KOPT-K1 (cell line): ENCODE measurements around the gene SELENOS.
A peak's percentile ranks its signal among the peaks of the same experiment; 100 is the strongest.

ENCODE experiments used
- H3K27ac ChIP-seq: fragments of 200-600 bp; sonication (generic); 2 replicates; pipeline ENCODE4 v1.5.1; 2016; ENCODE audit warnings: antibody characterized with exemption, mild to moderate bottlenecking, low read depth, low read length; ENCODE audit not compliant: poor library complexity, severe bottlenecking
- H3K36me3 ChIP-seq: fragments of 200-600 bp; sonication (generic); 2 replicates; pipeline ENCODE4 v1.5.1; 2017; ENCODE audit warnings: antibody characterized with exemption, mild to moderate bottlenecking, low read length, moderate library complexity; ENCODE audit not compliant: insufficient read depth
- H3K9me3 ChIP-seq: fragments of 200-600 bp; sonication (generic); 2 replicates; pipeline ENCODE4 v1.5.1; 2017; ENCODE audit warnings: antibody characterized with exemption, low read length, mild to moderate bottlenecking; ENCODE audit not compliant: insufficient read depth, poor library complexity, severe bottlenecking

The SELENOS gene

GRCh38 chr15:101251830-101252820 is 25.2 kb downstream of the SELENOS start, which contains the start of gene CHSY1:
TSS of gene CHSY1 (minus strand) at chr15:101252048. CDS start at chr15:101251456, 592 bp downstream.
- Histone ChIP-seq H3K36me3 (peaks cover 12% of the 10 kb centered on the region; the same call in 1 of the 2 replicates), H3K27ac (peak within 1 kb of the TSS; percentile 67), H3K9me3 (no peaks in the 10 kb centered on the region)

- peaks cover 12% of the 10 kb centered on the region; the same call in 1 of the 2 replicates for H3K36me3 ChIP-seq
- no peaks in the 10 kb centered on the region for H3K9me3 ChIP-seq
- H3K27ac ChIP-seq: peak overlapping the region; percentile 67
Observed at GRCh38 chr15:101250873-101251829, 26.1 kb downstream of the SELENOS start.

GRCh38 chr15:101250341-101250831 is 26.9 kb downstream of the SELENOS start:
- Histone ChIP-seq H3K27ac (peak overlapping the region; percentile 61), H3K36me3 (peaks cover 12% of the 10 kb centered on the region; the same call in 1 of the 2 replicates), H3K9me3 (no peaks in the 10 kb centered on the region)

- Histone ChIP-seq H3K27ac (peak overlapping the region; percentile 4), H3K36me3 (peaks cover 12% of the 10 kb centered on the region; the same call in 1 of the 2 replicates)
Observed at GRCh38 chr15:101248274-101248673, 29.0 kb downstream of the SELENOS start.

GRCh38 chr15:101246824-101247745 is 30.2 kb downstream of the SELENOS start:
- Histone ChIP-seq H3K9me3 (no peaks in the 10 kb centered on the region), H3K36me3 (peaks cover 12% of the 10 kb centered on the region; the same call in 1 of the 2 replicates), H3K27ac (peak overlapping the region; percentile 4)

More at GRCh38 chr15:101248274-101248673, 29.0 kb downstream of the SELENOS start:
- H3K9me3 ChIP-seq: no peaks in the 10 kb centered on the region

GRCh38 chr15:101246391-101246790 is 30.9 kb downstream of the SELENOS start:
- H3K36me3 ChIP-seq: peaks cover 12% of the 10 kb centered on the region; the same call in 1 of the 2 replicates
- H3K9me3 ChIP-seq: no peaks in the 10 kb centered on the region
- peak overlapping the region; percentile 88 for H3K27ac ChIP-seq

GRCh38 chr15:101244889-101245668 is 32.2 kb downstream of the SELENOS start:
- Histone ChIP-seq H3K27ac (peak overlapping the region; percentile 88), H3K36me3 (peaks cover 12% of the 10 kb centered on the region; the same call in 1 of the 2 replicates), H3K9me3 (no peaks in the 10 kb centered on the region)

- Histone ChIP-seq H3K27ac (peak overlapping the region; percentile 88), H3K36me3 (peaks cover 12% of the 10 kb centered on the region; the same call in 1 of the 2 replicates), H3K9me3 (no peaks in the 10 kb centered on the region)
Observed at GRCh38 chr15:101244036-101244781, 33.1 kb downstream of the SELENOS start.

- no peaks in the 10 kb centered on the region for H3K9me3 ChIP-seq
- H3K36me3 ChIP-seq: peaks cover 12% of the 10 kb centered on the region; the same call in 1 of the 2 replicates
- peak overlapping the region; percentile 88 for H3K27ac ChIP-seq
Observed at GRCh38 chr15:101243420-101243819, 33.9 kb downstream of the SELENOS start.

GRCh38 chr15:101242999-101243336 is 34.3 kb downstream of the SELENOS start:
- Histone ChIP-seq H3K9me3 (no peaks in the 10 kb centered on the region), H3K27ac (peak overlapping the region; percentile 88), H3K36me3 (peaks cover 8% of the 10 kb centered on the region; the same call in 1 of the 2 replicates)

GRCh38 chr15:101242160-101242998 is 34.9 kb downstream of the SELENOS start:
- Histone ChIP-seq H3K36me3 (peaks cover 3% of the 10 kb centered on the region; the same call in 1 of the 2 replicates), H3K9me3 (no peaks in the 10 kb centered on the region), H3K27ac (peak overlapping the region; percentile 88)

- H3K27ac ChIP-seq: peak overlapping the region; percentile 88
- H3K36me3 ChIP-seq: peaks cover 8% of the 10 kb centered on the region
Observed at GRCh38 chr15:101240358-101240757, 36.9 kb downstream of the SELENOS start.

More at GRCh38 chr15:101240358-101240757, 36.9 kb downstream of the SELENOS start:
- H3K9me3 ChIP-seq: no peaks in the 10 kb centered on the region
